CD4-positive, alpha-beta T cell treated with Interleukin-12 subunit alpha and Interleukin-12 subunit beta, for 1 hour (primary cell): ENCODE data around the gene CFD.
A peak's percentile ranks its signal among the peaks of the same experiment; 100 is the strongest.
"Not testable (repeated sequence)": the region's sequence is repeated elsewhere in the genome, so short reads cannot be mapped to it uniquely, and the experiment has no call there.

Experiments
- DNase-seq: peaks from one replicate; pipeline ENCODE4 v3.0.0-alpha.2; 2020

Gene CFD

DNA sequence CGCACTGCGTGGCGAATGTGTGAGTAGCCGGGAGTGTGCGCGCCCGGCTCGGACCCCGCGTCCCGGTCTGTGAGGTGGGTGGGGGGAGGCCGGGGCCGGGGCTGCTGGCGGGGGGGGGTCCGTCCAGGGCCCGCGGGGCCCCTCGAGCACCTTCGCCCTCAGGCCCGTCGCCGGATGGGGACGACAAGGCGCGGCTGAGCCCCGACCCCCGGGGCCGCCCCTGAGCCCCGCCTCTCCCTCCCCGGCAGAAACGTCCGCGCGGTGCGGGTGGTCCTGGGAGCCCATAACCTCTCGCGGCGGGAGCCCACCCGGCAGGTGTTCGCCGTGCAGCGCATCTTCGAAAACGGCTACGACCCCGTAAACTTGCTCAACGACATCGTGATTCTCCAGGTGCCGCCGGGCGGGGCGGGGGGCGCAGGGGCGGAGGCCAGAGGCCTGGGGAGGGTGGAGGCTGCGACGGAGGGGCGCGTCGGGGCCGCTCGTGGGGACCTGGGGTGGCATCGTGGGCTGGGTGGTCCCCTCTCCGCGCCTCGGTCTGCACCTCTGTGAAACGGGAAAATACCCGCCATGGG, 6.4 kb upstream of the CFD start:
- DNase-seq: no peak

GRCh38 chr19:853614-854220, 5.7 kb upstream of the CFD start:
- not testable (repeated sequence) for DNase-seq

DNA sequence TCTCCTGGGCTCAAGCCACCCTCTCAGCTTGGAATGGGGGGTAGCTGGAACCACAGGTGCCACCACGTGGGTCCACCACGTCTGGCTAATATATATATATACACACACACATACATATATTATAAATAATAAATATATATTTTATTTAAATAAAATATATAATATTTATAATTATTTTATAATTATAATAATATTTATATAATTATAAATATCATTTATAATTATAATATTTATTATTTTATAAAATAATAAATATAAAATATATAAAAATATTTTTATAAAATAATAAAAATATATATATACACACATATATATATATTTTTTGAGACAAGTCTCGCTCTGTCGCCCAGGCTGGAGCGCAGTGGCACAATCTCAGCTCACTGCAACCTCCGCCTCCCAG, 4.9 kb upstream of the CFD start:
- no peak for DNase-seq

- DNase-seq: no peak
Measured at GRCh38 chr19:855142-855541, 4.3 kb upstream of the CFD start.

DNA sequence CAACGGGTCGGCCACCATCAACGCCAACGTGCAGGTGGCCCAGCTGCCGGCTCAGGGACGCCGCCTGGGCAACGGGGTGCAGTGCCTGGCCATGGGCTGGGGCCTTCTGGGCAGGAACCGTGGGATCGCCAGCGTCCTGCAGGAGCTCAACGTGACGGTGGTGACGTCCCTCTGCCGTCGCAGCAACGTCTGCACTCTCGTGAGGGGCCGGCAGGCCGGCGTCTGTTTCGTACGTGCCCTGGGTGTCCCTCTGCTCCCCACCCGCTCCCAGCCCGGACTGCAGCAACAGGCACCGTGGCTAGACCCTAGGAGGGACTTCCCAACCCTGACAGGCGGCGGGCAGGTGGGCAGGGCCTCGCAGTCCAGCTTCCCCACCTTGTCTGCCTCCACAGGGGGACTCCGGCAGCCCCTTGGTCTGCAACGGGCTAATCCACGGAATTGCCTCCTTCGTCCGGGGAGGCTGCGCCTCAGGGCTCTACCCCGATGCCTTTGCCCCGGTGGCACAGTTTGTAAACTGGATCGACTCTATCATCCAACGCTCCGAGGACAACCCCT, 3.8 kb upstream of the CFD start:
- DNase-seq: no peak

GRCh38 chr19:858284-858683, 1.2 kb upstream of the CFD start:
- DNase-seq: no peak

- no peak for DNase-seq
Measured at GRCh38 chr19:861141-861755, 1.8 kb downstream of the CFD start.

GRCh38 chr19:861756-862580, 2.5 kb downstream of the CFD start:
- peak; percentile 67 for DNase-seq

DNA sequence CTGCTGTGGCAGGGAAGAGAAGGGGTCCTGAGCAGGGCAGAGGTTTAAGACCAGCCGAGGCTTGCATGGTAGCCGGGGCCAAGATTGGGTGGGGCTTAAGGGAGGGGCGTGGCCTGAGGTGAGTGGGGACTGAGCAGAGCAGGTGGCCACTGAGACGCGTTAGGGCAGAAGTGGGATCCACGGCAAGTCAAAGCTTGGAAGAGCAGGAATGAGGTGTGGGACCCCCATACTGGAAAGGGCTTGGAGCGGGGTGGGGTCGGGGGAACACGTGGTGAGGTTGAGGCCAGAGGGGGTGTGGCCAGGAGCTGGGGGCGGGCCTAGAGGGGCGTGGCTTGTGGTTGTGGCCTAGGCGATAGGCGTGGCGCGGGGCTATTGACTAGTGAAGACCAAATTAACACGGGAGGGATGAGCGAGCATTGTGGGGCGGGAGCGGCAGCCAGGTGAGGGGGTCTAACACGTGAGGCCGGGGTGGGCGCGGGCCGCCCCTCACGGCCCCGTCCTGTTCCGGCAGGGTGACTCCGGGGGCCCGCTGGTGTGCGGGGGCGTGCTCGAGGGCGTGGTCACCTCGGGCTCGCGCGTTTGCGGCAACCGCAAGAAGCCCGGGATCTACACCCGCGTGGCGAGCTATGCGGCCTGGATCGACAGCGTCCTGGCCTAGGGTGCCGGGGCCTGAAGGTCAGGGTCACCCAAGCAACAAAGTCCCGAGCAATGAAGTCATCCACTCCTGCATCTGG, 3.3 kb downstream of the CFD start:
- DNase-seq: peak; percentile 83

- DNase-seq: no peak
Measured at GRCh38 chr19:863315-863620, 3.8 kb downstream of the CFD start.

DNA sequence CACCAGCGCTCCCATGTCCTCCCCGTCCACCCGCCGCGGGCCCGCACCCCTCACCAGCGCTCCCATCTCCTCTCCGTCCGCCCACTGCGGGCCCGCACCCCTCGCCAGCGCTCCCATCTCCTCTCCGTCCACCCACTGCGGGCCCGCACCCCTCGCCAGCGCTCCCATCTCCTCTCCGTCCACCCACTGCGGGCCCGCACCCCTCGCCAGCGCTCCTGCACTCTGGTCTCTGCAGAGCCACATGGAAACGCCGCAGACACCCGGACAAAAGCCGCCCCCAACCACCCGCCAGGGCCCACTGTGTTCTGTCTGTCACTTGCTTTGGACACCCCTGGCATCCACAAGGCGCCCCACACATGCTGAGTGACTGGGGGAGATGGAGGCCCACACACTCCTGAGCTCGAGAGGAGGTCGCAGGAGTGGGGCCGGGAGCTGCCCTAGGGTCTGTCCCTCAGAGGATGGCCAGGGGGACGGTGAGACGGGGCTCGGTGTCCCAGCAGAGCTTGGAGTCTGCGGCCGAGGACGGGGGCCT, 7.4 kb downstream of the CFD start:
- no peak for DNase-seq

DNA sequence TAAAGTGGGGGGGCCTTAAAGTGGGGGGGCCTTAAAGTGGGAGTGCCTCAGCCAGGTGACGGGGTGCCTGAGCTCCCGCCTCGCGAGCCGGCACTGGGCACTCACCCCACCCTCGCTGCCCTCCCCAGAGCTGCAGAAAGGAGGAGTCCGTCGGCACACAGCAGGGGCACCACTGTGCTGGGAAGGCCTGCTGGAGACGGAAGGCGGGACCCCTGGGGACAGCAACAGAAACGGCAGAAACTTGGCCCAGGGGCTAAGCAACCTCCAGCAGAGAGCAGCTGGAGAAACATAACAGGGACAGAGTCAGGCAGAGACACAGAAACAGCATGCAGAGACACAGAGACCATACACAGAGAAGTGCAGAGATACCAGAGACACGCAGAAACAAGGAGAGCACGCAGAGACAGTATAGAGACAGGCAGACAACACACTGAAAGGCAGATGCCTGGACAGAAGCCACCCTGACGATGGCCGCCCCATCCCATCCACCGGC, 7.9 kb downstream of the CFD start:
- no peak for DNase-seq

DNA sequence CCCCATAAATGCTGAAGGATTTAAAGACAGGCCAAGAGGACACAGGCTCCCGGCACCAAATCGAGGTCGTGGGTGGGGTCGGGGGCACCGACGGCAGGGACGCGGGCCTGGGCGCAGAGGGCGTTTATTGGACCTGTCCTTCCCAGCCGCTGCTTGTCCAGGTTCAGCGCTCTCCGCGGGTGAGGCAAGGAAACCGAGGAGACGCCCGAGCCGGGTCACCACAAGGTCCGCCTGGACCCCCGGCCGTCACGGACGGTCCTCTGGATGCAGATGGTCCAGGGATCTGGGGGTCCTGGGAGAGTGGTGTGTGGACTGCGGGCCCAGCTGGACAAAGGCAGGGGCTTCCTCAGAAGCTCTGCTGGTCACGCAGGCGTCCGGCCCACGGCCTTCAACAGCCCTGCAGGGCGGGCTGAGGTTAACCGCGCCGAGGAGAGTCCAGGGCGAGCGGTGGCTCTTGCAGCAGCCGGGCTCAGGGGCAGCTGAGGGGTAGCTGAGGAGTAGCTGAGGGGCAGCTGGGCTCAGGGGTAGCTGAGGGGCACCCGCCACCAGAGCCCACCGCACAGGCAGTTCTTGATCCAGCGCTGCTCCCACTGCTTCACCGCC, 8.5 kb downstream of the CFD start:
- DNase-seq: no peak

- DNase-seq: no peak
Measured at GRCh38 chr19:868458-869244, 9.2 kb downstream of the CFD start.

- no peak for DNase-seq
Measured at GRCh38 chr19:869245-870177, 10.0 kb downstream of the CFD start.

DNA sequence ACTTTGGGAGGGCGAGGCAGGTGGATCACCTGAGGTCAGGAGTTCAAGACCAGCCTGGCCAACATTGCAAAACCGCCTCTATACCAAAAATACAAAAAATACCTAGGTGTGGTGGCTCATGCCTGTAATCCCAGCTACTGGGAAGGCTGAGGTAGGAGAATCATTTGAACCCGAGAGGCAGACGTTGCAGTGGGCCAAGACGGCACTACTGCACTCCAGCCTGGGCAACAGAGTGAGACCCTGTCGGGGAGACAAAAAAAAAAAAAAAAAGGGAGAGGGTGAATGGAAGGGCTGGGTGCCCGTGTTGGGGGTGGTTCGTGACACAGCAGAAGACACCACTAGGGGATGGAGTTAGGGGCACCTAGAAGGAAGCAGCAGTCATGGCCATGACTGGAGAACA, 10.8 kb downstream of the CFD start:
- no peak for DNase-seq

GRCh38 chr19:870963-871401, 11.5 kb downstream of the CFD start:
- no peak for DNase-seq

- no peak for DNase-seq
Measured at GRCh38 chr19:871446-872265, 12.2 kb downstream of the CFD start.
